LHCN-M2 (cell line): ENCODE data around the gene SOAT1. TPM values are rescaled to one million over a fixed set of nuclear protein-coding genes. Genes with fewer than 3 reads are reported as not detected.
"Not testable (repeated sequence)": the region's sequence is repeated elsewhere in the genome, so short reads cannot be mapped to it uniquely, and the experiment has no call there.

Experiments
- DNase-seq: peaks from one replicate; pipeline ENCODE4 v3.0.0-alpha.2; 2012; ENCODE audit warnings: low read depth
- polyA plus RNA-seq: library from polyadenylated mRNA; unstranded; fragments of >200 nt; gene quantifications from one replicate; pipeline ENCODE4 v1.2.1, GENCODE V29; 2012; ENCODE audit warnings: missing spikeins
- total RNA-seq: library from RNA; depleted of rRNA; stranded (reverse); fragments of >200 nt; gene quantifications from 2 replicates; pipeline ENCODE4 v1.2.3, GENCODE V29; 2014; rRNA removed

Gene SOAT1
- 39.8 and 42.8 TPM in 2 replicates for total RNA-seq
- polyA plus RNA-seq = 26.3 TPM

DNA sequence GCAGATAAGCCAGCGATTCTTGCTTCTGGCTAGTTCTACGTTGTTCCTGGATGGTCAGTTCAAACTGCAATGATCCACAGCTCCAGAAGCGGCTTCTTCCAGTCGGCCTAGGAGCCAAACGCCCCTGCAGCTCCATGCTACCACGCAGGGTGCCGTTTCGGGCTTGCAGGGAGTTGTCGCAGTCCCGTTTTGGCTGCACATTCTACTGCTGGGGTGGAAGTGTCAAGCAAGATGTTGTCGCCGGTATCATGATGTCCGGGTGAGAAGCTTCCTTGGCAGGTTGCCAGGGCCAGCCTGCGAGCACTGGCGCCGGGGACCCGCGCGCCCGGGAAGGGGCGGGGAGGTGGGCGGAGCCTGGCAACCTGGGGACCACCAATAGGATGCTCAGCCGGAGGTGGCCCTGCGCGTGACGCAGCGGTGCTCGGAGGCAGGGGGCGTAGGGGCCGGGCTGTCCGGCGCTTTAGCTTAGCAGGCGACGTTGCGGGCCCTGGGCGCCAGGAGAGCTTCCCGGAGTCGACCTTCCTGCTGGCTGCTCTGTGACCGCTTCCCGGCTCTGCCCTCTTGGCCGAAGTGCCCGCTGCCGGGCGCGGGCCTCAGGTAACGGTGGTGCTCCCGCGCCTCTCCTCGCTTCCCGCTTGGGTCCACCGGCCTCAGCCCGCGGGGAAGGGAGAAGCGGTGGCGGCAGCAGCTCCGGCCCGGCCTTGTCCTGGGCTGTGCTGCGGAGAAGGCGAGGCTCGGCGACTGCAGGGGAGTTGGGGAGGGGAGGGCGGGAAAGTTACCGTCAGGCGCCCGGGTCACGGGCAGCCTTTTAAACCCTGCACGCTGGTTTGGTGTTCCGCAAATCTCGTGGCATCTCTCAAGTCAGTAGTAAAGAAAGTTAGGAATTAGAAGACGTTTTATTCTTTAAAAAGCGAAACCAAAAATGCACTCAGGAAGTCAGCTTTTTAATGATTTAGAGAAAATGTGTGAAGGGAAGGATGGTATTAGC is at the start of gene SOAT1:
Gene SOAT1 (plus strand): TSS at position 458 of the 988 bp plus-strand sequence. CDS start 8,888 bp downstream, outside the sequence.
- DNase-seq = peak; percentile 88

DNA sequence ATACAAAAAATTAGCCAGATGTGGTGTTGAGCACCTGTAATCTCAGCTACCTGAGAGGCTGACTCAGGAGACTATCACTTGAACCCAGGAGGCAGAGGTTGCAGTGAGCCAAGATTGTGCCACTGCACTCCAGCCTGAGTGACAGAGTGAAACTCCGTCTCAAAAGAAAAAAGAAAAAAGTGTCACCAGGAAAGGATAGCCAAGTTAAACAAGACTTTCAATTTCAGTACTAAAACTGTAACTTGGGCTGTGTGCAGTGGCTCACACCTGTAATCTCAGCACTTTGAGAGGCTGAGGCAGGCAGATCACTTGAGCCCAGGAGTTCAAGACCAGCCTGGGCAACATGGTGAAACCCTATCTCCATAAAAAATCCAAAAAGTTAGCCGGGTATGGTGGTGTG is 48.2 kb upstream of the SOAT1 start:
- not testable (repeated sequence) for DNase-seq

DNA sequence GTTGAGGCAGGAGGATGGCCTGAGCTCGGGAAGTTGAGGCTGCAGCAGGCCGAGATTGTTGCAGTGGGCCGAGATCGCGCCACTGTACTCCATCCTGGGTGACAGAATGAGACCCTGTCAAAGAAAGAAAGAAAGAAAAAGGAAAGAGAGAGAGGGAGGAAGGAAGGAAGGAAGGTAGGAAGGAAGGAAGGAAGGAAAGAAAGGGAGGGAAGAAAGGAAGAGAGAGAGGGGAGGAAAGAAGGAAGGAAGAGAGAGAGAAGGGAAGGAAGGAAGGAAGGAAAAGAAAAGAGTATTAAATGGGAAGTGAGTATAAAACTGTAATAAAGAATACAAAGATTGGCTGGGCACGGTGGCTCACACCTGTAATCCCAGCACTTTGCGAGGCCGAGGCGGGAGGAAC is 45.7 kb upstream of the SOAT1 start:
- DNase-seq = no peak

DNA sequence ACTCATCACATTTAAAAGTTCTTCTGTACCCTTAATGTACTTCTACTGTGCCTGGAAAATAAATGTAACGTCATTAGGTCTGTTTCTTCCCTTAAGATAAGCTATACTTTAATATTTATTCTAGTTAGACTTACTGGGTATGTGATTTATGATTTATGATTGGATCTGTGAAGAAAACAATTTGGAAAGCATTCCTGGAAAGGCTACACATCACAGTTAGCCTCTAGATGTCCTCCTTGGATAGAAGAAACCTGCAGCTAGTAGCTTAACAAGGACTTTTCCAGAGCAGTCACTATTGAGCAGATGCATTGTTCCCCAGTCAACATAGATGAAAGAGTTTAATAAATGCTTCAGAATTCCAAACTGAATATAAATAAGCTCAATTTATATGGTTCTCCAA is 41.9 kb upstream of the SOAT1 start:
- DNase-seq = peak; percentile 49

DNA sequence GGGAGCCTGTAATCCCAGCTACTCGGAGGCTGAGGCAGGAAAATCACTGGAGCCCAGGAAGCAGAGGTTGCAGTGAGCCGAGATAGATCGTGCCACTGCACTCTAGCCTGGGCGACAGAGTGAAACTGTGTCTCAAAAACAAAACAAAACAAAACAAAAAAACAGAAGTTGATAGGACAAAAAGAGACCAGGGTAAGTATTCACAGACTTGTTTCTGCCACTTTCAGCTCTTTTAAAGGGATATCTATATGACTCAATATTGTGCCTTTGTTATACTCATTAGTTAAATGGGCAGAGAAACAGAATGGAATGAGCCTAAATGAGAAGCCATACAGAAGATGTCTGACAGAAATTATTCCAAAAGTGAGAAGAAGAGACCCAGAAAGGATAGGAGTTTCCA is 41.0 kb upstream of the SOAT1 start:
- no peak for DNase-seq

DNA sequence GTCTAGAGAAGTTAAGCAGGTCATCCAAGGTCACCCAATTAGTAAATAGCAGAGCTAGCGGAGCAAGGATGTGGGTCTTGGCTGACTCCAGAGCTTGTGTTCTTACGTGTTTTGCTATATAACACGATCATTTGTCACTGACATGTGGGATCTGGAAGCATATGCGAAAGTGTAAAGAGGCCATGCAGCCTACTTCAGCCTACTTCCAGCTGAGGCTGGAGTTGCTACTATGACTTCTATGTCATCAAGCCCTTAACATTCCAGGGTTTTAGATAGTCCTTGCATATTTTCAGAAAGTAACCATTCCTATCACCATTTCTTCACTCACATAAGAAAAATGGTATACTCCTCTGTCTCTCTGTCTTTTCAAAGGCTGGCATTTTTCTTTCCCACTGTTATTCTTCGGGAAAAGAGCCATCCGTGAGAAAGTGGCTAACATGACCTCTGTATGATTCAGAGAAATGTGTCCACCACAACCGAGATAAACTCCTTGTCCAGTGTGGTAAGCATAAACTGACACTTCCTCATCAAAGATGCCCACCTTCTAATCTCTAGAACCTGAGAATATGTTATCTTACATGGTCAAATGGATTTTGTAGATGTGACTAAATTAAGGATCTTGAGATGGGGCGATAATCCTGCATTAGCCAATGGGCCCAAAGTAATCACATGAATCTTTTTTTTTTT is 40.2 kb upstream of the SOAT1 start:
- DNase-seq = no peak

DNA sequence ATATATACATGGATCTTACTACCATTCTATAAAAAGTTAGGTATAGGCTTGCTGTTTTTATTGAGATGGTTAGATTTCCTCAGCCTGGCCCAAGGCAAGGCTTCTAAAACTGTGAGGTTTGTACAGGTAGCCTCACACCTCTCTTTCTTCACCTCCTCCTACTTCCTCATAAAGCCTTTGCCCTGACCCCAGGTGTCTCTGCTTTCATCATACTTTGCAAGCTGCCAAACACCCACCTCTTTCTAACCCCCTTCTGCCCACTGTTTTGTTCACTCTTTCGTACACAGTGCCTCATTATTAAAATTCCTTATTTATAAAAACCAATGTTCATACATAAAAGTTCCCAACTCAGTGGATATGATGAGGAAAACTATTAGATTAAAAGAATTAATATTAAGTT is 31.4 kb upstream of the SOAT1 start:
- no peak for DNase-seq

DNA sequence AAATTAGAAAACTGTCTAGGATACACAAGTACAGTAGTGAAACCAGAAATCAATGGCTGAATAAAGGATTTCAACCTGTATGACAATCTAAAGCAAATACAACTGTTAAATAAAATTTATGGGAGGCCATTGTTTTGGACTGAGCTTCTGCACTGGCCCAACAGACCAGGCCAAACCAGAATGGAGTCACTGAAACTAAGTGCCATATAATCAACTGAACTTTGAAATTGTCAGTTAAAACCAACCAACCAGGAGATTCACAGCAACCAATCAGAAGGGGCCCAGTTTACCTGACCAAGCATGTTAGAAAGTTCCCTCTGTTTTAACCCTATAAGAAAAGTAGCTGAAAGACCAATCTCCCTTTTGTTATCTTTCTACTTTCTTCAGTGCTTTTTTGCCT is 30.5 kb upstream of the SOAT1 start:
- no peak for DNase-seq

DNA sequence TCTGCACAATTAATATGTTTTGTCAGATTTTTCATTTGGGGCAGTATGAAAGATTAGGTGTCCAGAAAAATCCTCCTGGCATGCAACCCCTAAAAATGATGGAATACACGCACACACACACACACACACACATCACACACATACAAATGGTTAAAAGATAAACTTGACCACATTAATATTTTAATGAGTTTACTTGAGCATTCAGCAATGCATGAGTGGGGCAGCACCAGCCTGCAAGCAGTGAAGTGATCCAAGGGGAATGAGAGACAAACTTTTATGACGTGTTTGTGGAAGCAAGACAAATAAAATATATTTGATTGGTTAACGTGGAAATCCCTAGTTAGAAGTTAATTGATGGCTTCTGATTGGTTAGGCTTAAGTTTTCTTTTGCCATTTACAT is 29.1 kb upstream of the SOAT1 start:
- no peak for DNase-seq

DNA sequence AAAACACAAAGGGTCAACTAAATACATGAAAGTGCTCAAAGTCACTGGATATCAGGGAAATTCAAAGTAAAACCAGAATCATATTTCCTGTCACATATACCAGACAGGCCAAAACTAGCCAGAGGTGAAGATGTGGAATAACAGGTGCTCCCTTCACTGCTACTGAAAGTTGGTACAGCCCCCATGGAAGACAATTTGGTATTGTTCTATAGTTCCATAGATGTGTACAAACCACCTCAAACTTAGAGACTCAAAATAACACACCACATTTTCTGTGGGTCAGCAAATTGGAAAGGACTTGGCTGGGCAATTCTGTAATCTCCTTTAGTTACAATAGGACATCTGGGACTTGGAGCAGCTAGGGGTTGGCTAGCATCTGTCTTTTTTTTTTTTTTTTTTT is 24.5 kb upstream of the SOAT1 start:
- DNase-seq = peak; percentile 19

DNA sequence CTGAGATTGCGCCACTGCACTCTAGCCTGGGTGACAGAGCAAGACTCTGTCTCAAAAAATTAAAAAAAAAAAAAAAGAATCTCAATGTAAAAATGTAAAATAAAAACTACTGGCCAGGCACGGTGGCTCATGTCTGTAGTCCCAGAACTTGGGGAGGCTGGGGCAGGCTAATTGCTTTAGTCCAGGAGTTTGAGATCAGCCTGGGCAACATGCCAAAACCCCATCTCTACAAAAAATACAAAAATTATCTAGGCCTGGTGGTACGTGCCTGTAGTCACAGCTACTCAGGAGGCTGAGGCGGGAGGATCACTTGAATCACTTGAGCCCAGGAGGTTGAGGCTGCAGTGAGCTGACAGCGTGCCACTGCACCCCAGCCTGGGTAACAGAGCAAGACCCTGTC is 19.2 kb upstream of the SOAT1 start:
- not testable (repeated sequence) for DNase-seq

DNA sequence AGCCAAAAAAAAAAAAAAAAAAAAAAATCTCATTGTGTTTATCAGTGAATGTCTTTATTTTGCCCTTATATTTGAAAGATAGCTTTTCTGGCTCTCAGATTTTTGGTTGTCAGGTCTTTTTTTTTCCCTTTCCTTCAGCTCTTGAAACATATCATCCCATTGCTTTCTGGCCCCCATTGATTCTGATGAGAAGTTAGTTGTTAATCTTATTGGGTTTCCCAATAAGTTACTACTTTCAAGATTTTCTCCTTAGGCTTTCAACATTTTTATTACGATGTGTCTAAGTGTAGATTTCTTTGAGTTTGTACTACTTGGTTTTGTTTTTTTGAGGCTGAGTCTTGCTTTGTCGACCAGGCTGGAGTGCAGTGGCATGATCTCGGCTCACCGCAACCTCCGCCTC is 14.7 kb upstream of the SOAT1 start:
- DNase-seq = no peak

DNA sequence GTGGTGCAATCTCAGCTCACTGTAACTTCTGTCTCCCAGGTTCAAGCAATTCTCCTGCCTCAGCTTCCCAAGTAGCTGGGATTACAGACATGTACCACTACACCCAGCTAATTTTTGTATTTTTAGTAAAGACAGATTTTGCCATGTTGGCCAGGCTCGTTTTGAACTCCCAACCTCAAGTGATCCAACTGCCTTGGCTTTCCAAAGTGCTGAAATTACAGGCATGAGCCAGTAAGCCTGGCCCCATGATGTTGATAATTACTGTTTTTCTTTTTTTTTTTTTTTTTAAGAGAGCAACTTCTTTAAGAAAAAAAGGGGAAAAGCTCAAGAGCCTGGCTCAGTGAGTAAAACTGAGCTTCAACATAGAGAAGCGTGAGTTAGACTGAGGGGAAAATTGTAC is 9.6 kb upstream of the SOAT1 start:
- no peak for DNase-seq

DNA sequence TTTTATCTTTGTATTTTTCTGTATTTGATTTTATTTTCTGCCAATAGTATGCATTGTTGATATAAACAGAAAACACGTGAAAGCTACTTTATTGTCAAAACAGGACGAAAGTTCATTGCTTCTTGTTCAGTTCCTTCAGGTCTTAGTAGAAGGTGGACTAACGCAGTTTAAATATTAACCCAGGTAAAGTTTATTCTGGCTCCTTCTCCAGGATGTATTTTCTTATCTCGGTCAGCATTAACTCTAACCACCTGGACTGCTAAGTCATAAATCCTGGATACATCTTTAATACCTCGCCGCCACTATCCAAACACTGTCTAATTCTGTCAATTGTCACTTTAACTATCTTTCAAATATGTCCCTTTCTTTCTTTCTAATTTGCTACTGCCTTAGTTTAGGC is 5.7 kb upstream of the SOAT1 start:
- no peak for DNase-seq

DNA sequence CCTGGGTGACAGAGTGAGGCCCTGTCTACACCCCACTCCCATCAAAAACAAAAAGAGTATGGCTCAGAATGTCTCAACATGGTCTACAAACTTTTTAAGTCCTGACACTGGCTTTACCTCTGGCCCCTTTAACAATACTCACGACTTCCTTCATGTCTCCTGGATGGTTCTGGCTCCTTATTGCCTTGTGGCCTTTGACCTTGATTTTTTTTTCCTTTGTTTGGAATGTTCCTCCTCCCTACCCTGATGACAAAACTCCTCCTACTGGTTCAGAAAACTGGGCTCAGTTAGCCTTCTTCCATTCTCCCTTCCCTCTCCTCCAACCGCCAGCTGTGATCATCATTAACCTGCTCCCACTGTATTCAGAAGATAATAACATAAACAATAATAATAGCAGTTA is 4.6 kb upstream of the SOAT1 start:
- no peak for DNase-seq

DNA sequence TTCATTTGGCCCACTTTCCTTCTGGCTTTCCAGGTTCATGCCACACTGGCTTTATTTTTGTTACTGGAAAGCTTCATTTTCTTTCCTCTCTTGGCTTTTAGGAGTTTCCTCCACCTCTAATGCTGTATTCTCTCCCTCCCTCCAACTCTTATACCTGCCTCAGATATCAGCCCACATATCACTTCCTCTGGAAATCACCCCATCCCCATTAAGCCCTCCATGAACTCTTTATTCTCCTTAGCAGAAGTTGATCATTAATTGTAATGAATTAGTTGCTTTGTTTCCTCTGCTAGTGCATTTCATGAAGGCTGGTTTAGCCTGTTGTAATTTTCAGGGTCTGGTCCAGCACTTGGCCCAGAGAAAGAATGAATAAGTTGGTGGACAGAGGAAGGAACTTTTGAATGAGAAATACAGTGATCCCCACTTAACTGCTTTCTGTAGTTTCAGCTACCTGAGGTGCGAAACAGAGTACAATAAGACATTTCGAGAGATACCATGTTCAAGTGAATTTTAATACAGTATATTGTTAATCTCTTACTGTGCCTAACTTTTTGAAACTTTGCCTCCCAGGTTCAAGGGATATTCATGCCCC is 1.7 kb downstream of the SOAT1 start:
- no peak for DNase-seq

DNA sequence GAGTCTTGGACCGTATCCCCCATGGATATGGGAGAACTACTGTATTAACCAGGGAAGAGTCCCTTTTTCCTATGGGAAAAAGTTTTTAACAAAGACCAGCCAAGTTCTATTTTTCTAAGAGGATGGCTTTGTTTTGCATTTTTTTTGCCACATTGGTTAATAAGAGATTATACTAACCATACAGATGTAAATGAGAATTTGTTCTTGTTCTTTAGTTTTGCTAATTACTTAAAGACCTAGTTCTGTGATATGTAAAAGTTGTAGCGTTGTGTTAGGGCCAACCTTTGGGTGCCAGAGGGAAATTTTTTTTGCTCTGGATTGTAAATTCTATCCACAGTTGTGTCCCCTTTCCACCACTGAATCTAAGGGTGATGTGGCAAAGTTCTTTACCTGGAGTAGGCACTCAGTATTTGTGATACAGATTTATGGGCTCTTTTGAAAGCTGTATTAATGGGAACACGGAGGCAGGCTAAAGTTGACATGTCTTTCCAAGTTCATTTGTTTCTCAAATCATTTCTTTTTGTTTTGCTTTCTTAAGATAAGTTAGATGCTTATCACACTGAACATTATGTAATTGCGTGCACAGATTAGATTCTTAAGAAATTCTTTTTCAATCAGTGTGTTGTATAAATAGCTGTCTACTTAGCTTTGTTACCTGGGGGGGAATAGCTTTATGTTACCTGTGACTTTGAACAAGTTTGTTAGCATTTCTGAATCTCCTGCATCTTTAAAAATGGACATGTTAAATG is 2.9 kb downstream of the SOAT1 start:
- DNase-seq = no peak

DNA sequence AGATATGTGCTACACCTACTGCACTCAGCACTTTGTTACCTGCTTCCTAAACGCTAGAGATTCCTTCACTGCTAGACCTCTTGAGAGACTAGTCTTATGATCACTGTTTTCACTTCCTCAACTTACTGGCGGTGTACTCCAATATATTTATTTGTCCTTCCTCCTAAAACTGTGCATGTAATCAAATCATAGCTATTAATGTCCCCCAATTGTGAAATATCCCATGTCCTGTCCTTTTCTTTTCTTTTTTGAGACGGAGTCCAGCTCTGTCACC is 3.4 kb downstream of the SOAT1 start:
- no peak for DNase-seq

DNA sequence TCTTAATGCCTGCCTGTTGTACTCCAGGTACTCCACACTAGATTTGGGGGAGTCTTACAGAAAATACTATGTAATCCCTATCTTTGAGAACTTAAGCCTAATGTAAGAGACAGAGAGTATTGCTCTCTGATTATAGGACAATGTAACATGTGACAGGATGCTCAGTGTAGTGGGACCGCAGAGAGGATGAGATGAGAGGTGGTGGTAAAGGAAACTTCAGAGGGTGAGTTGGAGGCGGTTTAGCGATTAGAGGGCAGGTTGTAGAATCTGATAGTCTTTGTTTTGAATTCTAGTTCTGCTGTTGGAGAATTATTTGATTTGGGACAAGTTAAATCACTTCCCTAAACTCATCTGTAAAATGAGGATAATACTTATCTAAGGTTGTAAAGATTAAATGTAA is 5.4 kb downstream of the SOAT1 start:
- DNase-seq = no peak

DNA sequence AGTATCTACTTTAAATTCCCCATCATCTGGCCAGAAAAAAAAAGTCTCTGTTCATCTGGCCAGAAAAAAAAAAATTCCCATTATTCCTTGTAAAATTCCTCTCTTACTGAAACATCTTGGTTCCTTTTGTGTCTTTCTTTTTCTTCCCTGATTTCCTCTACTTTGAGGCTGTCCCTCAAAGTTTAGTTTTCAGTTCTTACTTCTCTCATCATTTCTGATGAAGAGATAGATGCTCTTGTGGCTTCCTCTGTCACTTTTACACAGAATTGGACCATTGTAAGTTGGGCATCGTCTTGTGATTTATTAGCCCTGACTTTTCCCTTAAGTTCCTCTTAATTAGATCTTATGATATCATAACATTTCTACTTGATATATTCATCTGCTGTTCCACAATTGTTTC is 6.5 kb downstream of the SOAT1 start:
- no peak for DNase-seq

DNA sequence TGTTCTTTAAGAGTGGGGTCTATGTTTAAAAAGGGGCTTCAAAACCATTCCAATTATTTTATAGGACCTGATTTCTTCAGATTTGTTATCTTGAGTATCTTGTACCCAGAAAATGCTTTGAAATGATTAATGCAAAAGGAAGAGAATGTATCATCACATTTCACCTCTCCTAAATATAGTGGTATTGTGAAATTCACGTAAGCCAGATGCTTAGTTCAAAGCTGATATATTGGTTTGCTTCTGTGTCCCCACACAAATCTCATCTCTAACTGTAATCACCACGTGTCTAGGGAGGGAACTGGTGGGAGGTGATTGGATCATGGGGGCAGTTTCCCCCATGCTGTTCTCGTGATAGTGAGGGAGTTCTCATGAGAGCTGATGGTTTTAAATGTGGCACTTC is 8.5 kb downstream of the SOAT1 start:
- peak; percentile 24 for DNase-seq

DNA sequence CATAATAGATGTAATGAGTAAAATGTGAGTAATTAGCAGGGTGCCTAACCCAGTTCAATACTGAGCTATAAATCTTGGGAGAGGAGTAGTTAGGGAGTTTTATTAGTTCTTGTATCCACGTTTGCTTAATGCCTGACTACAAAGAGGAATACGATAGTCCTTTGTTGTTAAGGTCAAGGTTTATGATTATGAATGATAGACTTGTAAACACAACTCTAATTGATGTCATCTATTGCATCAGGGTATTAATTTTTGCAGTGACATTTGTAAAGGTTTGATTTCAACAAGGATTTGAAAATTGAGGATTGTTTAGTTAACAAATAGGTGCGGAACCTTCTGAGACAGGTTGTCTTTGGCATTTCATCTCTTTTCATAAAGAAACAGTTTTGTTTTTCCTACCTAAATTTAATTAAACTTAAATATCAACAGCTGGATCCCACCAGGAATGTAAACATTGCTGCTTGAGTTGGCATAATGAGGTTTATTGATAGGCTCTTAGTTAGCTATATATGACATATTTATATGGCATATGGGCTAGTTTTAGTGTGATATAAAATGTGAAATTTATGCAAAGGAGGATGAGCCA is 9.7 kb downstream of the SOAT1 start:
- DNase-seq = no peak
